HG03135 (cell line): ENCODE results near the gene KAT2B.

Source experiments
- ATAC-seq: cut with Tn5 transposase; IDR thresholded peaks from one replicate; pipeline ENCODE4 v1.9.1; 2021; ENCODE audit warnings: mild to moderate bottlenecking, moderate library complexity; ENCODE audit not compliant: unreplicated experiment

The KAT2B gene

GRCh38 chr3:20095470-20095869, 55.2 kb downstream of the KAT2B start:
- no peak for ATAC-seq

GRCh38 chr3:20096135-20096685, 56.0 kb downstream of the KAT2B start:
- no peak for ATAC-seq

- ATAC-seq = no peak
Measured at GRCh38 chr3:20097015-20097414, 56.8 kb downstream of the KAT2B start.

GRCh38 chr3:20099060-20099459, 58.8 kb downstream of the KAT2B start:
- no peak for ATAC-seq

- no peak for ATAC-seq
Measured at GRCh38 chr3:20100151-20100550, 59.9 kb downstream of the KAT2B start.

GRCh38 chr3:20101041-20101440, 60.8 kb downstream of the KAT2B start:
- no peak for ATAC-seq

GRCh38 chr3:20103731-20104130, 63.5 kb downstream of the KAT2B start:
- ATAC-seq = no peak

GRCh38 chr3:20104167-20104661, 64.0 kb downstream of the KAT2B start:
- ATAC-seq = peak; percentile 70

- no peak for ATAC-seq
Measured at GRCh38 chr3:20105513-20106280, 65.5 kb downstream of the KAT2B start.

- ATAC-seq = no peak
Measured at GRCh38 chr3:20107722-20108121, 67.5 kb downstream of the KAT2B start.

GRCh38 chr3:20108869-20109268, 68.6 kb downstream of the KAT2B start:
- ATAC-seq = no peak

GRCh38 chr3:20110826-20111225, 70.6 kb downstream of the KAT2B start:
- ATAC-seq = no peak

GRCh38 chr3:20111836-20112235, 71.6 kb downstream of the KAT2B start:
- ATAC-seq = no peak

- no peak for ATAC-seq
Measured at GRCh38 chr3:20121088-20121487, 80.8 kb downstream of the KAT2B start.

- no peak for ATAC-seq
Measured at GRCh38 chr3:20123131-20123652, 82.9 kb downstream of the KAT2B start.

- ATAC-seq = no peak
Measured at GRCh38 chr3:20125289-20125688, 85.0 kb downstream of the KAT2B start.

- ATAC-seq = peak; percentile 99
Measured at GRCh38 chr3:20125897-20126296, 85.7 kb downstream of the KAT2B start.

GRCh38 chr3:20128358-20128757, 88.1 kb downstream of the KAT2B start:
- ATAC-seq = no peak

- no peak for ATAC-seq
Measured at GRCh38 chr3:20130106-20130505, 89.9 kb downstream of the KAT2B start.

- ATAC-seq = no peak
Measured at GRCh38 chr3:20136231-20136630, 96.0 kb downstream of the KAT2B start.

- ATAC-seq = no peak
Measured at GRCh38 chr3:20137647-20138046, 97.4 kb downstream of the KAT2B start.

- no peak for ATAC-seq
Measured at GRCh38 chr3:20140881-20141280, 100.6 kb downstream of the KAT2B start.
